HG03045 (cell line): Measurements from ENCODE around the gene MYH3.
"Not testable (repeated sequence)": the region's sequence is repeated elsewhere in the genome, so short reads cannot be mapped to it uniquely, and the experiment has no call there.

Experiments used
- ATAC-seq: cut with Tn5 transposase; IDR thresholded peaks from one replicate; pipeline ENCODE4 v1.9.1; 2021; ENCODE audit warnings: mild to moderate bottlenecking, moderate library complexity; ENCODE audit not compliant: unreplicated experiment

Gene MYH3

DNA sequence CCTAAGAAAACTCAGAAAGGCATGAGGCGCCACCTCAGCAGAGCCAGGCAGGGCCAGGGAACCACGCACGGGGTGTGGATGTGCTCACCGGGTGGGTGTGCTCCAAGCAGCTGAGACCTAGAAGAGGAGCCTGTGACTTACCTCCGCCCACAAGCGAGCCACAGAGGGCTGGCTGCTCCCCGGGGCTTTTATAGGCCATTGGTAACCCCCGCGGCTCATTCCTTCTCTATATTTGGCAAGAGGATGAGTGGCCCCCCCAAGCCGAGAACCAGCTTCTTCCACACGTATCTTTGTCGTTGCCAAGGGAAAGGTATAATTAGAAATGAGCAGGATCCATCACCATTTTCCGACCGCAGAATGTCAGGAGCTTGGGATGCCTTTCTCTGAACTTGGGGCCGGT lies at the start of gene MYH3:
TSS of gene MYH3 (minus strand) at position 162 of the 400 bp plus-strand sequence. CDS start 2,245 bp downstream, outside the sequence.
- ATAC-seq, result no peak

GRCh38 chr17:10705727-10706126 lies 48.6 kb upstream of the MYH3 start:
- ATAC-seq, result no peak

DNA sequence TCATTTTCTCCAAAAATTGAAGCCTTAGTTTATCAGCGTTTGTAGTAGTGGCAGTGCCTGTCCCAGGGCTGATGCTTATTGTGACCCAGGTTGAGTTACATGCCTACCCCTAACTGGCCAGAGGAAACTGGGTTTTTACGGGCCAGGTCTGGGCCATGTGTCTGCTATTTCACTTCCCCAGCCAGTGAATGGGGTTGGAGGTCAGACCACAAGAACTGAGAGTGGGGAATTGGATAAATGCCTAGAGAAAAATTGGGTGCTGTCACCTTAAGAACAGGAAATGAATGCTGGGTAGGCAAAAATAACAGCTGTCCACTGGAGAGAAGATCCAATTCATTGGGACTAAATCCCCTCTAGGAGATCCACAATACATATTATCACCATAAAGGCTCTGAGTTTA lies 45.5 kb upstream of the MYH3 start:
- no peak for ATAC-seq

GRCh38 chr17:10699856-10700255 lies 42.7 kb upstream of the MYH3 start:
- no peak for ATAC-seq

DNA sequence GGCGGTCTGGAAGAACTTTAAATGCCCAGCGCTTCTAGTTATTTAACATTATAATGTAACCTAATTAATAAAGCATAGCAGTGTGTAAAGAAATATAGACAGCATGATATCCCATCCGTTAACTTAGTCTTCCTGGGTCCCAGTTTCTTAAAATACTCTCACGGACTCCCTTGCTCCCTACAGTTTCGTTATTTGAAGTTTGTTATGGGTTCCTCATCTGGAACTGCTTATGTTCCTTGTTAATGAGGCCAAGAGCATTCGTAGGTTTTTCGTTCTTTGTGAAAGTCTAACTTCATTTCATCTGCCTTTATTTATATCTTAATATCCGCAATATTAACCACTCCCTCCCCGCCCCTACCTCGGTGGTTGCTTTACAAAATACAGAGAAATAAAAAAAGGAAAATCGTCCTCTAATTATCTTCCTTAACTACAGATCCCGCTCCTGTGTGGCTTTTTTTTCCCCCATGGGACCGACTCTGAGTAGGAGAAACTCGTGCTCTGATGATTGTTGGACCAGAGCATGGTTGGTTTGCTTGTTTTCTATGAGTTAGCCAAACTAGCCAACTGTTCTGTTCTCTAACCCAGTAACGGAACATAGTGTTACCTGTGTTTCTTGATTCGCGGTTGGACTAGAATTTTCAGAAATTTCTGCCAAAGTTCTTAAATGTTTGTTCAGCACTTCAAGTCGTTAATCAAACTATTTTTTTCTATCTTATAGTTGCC lies 41.1 kb upstream of the MYH3 start:
- ATAC-seq, result no peak

DNA sequence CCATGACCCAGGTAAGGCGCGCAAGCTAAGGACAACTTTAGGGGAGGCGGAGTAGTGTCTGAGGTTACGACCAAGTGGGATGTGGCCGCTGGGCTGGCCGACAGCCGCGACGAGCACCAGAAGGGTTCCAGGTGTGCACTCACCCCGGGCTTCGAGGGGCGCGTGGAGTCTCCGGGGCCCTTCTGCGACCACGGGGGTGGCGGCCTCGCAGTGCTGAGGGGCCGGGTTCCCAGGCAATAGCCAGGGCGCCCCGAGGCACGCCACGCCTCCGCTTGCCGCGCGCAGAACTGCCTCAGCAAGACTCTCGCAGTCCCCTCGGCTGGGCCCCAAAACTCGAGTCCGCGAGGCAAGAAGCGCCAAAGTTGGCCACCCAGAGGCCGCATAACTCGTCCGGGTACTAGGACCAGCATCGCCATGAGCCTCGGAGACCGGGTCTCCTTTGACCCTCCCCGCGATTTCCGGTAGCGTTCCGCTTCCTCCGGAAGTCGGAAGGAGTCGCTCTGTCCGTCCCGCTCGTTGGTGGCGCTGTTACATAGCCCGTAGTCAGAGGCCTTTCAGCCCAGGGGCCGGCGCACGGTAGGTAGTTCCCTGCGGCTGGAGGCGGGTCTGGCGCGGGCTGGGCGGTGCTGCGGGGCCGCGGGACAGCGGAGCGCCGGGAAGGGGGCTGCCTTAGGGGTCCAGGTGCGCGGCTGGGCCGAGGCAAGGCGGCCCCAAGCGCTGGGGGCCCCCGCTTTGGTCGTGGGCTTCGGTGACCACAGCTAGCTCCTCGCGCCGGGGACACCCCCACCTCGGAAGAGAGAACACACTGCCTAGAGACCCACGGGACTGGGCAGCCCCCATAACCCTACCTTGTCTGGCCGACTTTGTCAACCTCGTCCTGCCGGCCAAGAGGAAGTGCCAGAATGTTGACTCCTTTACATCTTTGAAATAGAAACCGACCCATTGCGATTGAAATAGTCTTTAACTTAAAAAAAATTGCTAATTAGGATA lies 40.3 kb upstream of the MYH3 start, which contains the start of the genes ADPRM and SCO1:
TSS of gene ADPRM (plus strand) at position 503 of the 990 bp plus-strand sequence. CDS start 7,333 bp downstream, outside the sequence.
TSS of gene SCO1 (minus strand) at position 442 of the 990 bp plus-strand sequence. CDS start at position 416, 26 bp downstream.
- ATAC-seq, result peak; percentile 97

- ATAC-seq, result not testable (repeated sequence)
These were observed 38.8 kb upstream of the MYH3 start for GRCh38 chr17:10695875-10696407.

- ATAC-seq, result no peak
These were observed 30.4 kb upstream of the MYH3 start for GRCh38 chr17:10687499-10687898.

DNA sequence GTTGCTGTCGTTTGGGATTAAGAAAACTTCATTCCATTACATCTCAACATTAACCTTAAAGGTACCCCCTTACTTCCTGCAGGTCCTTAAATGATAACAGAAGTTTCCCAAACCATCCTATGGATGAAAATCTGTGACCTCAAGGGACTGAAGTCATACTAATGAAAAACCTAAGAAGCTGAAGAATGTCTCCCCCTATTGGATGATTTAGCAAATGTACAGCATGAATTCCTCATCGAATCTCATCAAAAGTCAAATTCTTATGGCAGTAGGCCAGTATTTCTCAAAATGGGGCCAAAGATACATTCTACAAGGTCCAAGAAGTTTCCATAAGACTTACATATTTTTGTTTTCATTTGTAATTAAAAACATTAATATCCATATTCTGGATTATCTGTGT lies 26.7 kb upstream of the MYH3 start:
- ATAC-seq, result no peak

GRCh38 chr17:10681866-10682446 lies 24.8 kb upstream of the MYH3 start:
- ATAC-seq, result no peak

DNA sequence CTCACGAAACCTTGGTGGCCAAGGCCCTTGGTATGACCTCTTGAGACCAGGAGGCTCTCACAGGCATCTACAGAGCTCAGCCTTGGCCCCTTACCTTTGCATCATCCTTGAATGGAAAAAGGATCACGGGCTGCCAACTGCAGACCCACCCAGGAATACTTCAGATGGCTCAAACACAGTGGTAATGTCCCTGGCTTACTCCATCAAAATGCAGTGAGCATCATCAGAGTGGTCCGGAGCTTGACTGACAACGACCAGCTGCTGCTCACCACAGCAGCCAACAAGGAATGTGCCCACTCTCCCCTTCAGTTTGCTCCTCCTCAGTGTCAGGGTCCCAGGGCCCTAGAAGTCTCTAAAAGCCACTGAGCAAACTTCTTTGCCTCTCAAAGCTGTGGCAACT lies 17.6 kb upstream of the MYH3 start:
- no peak for ATAC-seq

DNA sequence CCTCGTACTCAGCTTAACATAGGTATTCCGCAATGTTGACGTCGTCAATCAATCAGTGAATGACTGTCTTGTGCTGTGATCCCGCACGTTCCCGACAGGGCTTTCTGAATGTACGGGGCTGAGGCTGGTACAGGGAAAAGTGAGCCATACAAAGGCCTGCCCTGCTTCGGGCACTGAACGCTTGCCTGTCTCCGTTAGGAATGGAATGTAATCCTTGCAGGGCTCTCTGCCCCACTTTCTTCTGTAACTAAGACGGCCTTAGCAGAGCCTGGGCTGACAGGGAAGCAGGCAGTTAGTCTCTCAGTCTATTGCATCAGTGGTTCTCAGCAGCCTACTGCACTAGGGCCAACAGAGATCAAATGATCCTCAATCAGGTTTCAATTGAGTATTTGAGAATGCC lies 16.2 kb upstream of the MYH3 start:
- ATAC-seq, result no peak

GRCh38 chr17:10668775-10669174 lies 11.7 kb upstream of the MYH3 start:
- ATAC-seq, result no peak

DNA sequence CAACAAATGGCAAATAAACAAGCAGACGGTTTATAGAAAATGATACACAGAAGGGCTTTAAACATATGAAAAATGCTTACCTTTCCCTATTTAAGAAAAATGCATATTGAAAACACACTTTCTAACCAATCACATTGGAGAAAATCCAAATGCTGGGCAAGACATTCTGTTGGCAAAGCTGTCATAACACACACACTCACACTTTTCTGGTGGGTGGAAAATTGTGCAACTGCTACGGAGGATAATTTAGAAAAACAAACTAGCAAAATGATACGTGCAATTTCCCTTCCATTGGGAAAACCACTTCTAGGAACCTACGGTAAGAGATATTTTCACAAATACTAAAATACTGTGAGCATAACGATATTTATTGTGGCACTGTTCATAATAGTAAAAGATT lies 9.8 kb upstream of the MYH3 start:
- ATAC-seq, result no peak

DNA sequence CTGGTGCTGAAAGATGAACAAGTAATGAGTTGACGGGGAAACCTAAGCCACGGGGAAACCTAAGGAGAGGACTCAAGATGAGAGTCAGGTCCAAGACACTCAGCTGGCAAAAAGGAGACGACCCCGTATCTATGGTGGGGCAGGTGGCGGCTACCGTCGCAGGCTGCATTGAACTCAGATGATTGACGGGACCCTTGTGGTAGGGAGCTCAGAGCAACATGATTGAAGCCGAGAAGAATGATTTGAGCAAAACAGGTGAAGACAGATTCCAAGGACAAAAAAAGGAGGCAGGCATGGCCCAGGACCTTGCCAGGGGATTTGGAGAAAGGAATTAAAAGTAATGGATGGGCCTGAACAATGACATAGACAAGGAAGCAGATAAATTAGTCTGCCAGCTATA lies 7.5 kb upstream of the MYH3 start:
- no peak for ATAC-seq

DNA sequence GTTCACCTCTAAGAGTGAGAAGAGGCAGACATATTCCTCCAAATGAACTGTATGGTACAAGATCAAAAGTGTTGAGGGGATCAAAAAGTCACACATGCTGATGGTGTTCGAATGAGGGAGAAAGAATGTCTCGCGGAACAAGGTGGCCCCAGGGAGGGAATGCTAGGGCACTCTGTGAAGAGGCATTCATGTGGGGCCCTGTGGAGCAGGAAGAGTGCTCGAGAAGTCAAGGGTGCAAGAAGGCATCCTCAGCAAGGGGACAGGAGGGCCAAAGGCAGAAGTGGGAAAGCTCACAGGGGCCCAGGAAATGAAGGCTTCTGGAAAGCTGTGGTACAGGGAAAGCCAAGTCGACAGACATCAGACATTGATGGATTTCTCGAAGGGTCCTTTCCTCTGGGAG lies 6.1 kb upstream of the MYH3 start:
- no peak for ATAC-seq

DNA sequence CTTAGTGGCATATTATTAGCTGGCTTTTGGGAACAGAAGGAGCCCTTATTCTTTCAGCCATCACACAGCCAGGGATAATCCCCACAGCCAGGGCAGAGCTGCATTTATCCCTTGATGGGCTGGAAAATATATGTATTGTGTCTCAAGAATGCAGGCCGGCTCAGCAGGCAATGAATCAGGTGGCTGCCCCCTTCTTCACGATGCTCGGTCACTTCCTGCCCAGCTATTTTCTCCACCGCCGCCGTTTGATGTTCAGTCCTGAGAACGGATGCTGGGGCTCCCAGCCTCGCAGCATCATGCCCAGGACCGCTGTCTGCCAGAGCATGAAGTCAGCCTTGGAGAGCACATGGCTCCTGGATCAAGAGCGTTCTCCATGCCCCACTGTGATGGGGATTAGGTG lies 4.3 kb upstream of the MYH3 start:
- no peak for ATAC-seq

DNA sequence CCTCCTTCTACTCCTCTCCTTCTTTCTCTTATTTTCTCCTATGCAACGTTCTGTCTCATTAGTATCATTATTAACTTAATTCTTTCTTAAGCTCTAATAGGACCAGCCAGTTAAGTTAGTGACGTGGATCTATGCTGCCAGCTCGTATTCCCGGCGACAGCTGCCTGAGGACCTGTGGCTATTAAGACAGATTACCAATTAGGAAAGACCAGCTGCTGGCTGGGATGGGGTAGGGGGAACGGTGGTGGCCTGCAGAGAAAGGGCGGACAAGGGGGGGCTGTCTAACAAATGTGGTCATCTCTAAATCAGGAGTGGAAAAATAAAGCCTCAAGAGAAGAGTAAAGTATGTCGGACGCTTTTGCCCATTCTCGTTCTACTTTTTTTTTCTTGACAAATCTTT lies 770 bp upstream of the MYH3 start:
- ATAC-seq, result no peak

DNA sequence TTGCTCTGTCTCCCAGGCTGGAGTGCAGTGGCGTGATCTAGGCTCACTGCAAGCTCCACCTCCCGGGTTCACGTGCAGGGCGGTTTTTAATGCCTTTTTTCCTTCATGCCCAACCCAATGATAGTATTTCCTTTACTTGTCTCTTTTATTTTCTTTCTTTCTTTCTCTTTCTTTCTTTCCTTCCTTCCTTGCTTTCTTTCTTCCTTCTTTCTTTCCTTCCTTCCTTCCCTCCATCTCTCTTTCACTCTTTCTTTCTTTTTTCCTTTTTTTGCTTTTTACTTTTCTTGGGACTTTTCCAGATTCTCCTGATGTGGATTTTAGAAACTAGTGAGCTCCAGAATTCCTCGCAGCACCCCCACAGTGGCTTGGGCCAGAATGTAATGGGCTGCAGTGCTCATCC lies 3.1 kb downstream of the MYH3 start:
- no peak for ATAC-seq

GRCh38 chr17:10652984-10653659 lies 4.0 kb downstream of the MYH3 start:
- no peak for ATAC-seq

GRCh38 chr17:10651927-10652326 lies 5.2 kb downstream of the MYH3 start:
- ATAC-seq, result no peak
